ENCODE results near the gene PBX1. TPM values are rescaled to one million over a fixed set of nuclear protein-coding genes. Genes with fewer than 3 reads are reported as not detected.

Gene PBX1
- total and polyA plus RNA-seq, 2 experiments from 2014 or later: 14.8 to 61.6 TPM

DNA sequence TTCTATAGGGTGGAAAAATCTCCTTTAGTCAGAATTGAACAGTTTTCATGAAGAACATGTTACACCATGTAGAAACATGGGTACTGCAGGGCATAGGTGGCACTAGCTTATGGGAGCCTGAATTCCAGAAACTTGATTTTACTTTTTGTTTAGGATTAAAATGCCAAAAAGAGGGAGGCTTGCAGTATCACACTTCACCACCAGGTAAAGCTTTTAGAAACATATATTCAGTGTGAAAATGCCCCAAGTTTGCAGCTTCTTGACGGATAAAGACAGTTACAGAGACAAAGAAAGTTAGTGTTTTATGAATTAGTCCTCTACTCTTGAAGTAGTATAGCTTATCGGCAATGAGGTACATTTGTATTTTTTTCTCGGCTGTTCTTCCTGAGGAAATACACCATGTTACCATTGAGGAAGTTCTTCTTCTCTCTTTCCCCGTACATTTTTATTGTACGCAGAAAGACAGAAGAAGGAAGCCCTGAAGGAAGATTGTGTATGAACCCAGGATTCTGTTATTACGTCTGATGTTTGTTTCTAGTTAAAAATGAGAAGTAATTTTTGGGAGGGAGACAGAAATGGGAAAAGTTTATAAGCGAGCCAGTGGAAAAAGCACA is 66.1 kb downstream of the PBX1 start:
- Histone ChIP-seq H3K27ac (no peak overlapping the region), H3K79me2 (peaks cover 100% of the 10 kb centered on the region), H3K36me3 (replicated peaks; ENCODE audit: insufficient read depth, low read depth) (no peaks in the 10 kb centered on the region), H2AFZ (no peak overlapping the region), H3K9me3 (ENCODE audit: low read depth) (no peaks in the 10 kb centered on the region), H3K27me3 (no peaks in the 10 kb centered on the region), H3K4me1 (ENCODE audit: insufficient read depth) (peaks cover 11% of the 10 kb centered on the region), H3K9me2 (replicated peaks; ENCODE audit: insufficient read depth) (no peaks in the 10 kb centered on the region), H3K4me2 (no peak overlapping the region), H3K4me3 (no peak overlapping the region), H4K20me1 (ENCODE audit: insufficient read depth, poor library complexity, severe bottlenecking) (peaks cover 14% of the 10 kb centered on the region)
- TF ChIP-seq, protein P1, sequence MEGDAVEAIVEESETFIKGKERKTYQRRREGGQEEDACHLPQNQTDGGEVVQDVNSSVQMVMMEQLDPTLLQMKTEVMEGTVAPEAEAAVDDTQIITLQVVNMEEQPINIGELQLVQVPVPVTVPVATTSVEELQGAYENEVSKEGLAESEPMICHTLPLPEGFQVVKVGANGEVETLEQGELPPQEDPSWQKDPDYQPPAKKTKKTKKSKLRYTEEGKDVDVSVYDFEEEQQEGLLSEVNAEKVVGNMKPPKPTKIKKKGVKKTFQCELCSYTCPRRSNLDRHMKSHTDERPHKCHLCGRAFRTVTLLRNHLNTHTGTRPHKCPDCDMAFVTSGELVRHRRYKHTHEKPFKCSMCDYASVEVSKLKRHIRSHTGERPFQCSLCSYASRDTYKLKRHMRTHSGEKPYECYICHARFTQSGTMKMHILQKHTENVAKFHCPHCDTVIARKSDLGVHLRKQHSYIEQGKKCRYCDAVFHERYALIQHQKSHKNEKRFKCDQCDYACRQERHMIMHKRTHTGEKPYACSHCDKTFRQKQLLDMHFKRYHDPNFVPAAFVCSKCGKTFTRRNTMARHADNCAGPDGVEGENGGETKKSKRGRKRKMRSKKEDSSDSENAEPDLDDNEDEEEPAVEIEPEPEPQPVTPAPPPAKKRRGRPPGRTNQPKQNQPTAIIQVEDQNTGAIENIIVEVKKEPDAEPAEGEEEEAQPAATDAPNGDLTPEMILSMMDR (IDR thresholded peaks at IDR 0.05; ENCODE audit: poor library complexity): peak; percentile 21
- TF ChIP-seq EZH2phosphoT487 (IDR thresholded peaks at IDR 0.05; ENCODE audit: low read depth, severe bottlenecking, unreplicated experiment) (no peak), EZH2 (IDR thresholded peaks at IDR 0.05; ENCODE audit: borderline replicate concordance) (no peak)
- no peak for DNase-seq (ENCODE audit: low spot score)
- WGBS (ENCODE audit: low lambda C conversion rate, missing lambda C conversion rate): 79% methylated on average over 7 of the region's 7 CpGs

DNA sequence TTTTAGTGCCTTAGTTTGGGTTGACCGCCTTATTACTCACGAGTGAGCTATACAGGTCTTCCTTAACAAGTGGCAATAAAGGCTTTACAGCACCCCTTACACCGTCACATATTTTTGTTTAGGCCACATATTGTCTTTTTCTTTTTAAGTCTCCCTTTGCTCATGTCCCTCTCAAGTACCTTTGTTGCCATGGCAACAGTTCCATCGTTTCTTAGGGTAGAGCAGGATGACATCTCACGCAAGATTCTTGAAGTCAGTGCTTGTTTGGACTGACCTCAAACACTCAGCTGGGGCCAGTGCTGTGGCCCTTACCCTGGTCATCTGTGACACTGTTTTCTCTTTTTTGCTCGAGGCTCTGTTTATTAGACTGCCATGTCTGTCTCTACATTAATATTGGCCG is 69.8 kb downstream of the PBX1 start:
- H3K36me3 ChIP-seq (replicated peaks; ENCODE audit: insufficient read depth, low read depth): no peaks in the 10 kb centered on the region

DNA sequence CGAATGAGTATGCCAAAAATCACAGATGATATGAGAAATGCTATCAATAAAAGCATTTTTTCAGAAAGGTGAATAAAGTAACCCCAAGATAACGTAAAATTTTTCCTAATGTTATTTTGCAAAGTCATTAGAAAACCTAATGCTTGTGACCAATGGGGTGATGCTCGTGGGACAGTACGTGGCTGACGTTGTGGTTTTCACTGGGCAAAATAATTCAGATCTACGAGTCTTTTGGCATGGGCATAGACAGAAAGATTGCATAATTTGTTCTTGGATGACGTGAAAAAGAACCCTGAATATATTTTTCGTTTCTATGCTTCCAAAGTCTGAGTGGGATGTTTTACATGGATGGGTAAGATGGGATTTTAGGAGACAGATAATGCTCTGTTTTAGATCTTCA is 71.0 kb downstream of the PBX1 start:
- Histone ChIP-seq H4K20me1 (ENCODE audit: insufficient read depth, poor library complexity, severe bottlenecking) (peaks cover 13% of the 10 kb centered on the region), H3K4me2 (no peak overlapping the region), H3K4me3 (no peak overlapping the region), H3K9me2 (replicated peaks; ENCODE audit: insufficient read depth) (no peaks in the 10 kb centered on the region), H3K4me1 (ENCODE audit: insufficient read depth) (peaks cover 10% of the 10 kb centered on the region), H3K79me2 (peaks cover 96% of the 10 kb centered on the region), H3K27ac (no peak overlapping the region), H3K27me3 (no peaks in the 10 kb centered on the region), H3K36me3 (replicated peaks; ENCODE audit: insufficient read depth, low read depth) (no peaks in the 10 kb centered on the region), H3K9me3 (ENCODE audit: low read depth) (no peaks in the 10 kb centered on the region), H2AFZ (no peak overlapping the region)
- no peak for TF ChIP-seq EZH2phosphoT487 (IDR thresholded peaks at IDR 0.05; ENCODE audit: low read depth, severe bottlenecking, unreplicated experiment)
- TF ChIP-seq EZH2 (IDR thresholded peaks at IDR 0.05; ENCODE audit: borderline replicate concordance): no peak
- DNase-seq (ENCODE audit: low spot score): no peak
- 97% methylated on average over 8 of the region's 8 CpGs for WGBS (ENCODE audit: low lambda C conversion rate, missing lambda C conversion rate)

More for the DNA sequence above, 69.8 kb downstream of the PBX1 start:
- no peak for DNase-seq (ENCODE audit: low spot score)
- H3K4me3 ChIP-seq: no peak overlapping the region
- no peaks in the 10 kb centered on the region for H3K27me3 ChIP-seq
- H4K20me1 ChIP-seq (ENCODE audit: insufficient read depth, poor library complexity, severe bottlenecking): peaks cover 19% of the 10 kb centered on the region
- TF ChIP-seq EZH2 (IDR thresholded peaks at IDR 0.05; ENCODE audit: borderline replicate concordance): no peak
- TF ChIP-seq, protein P1 (IDR thresholded peaks at IDR 0.05; ENCODE audit: poor library complexity): no peak
- TF ChIP-seq EZH2phosphoT487 (IDR thresholded peaks at IDR 0.05; ENCODE audit: low read depth, severe bottlenecking, unreplicated experiment): no peak
- no peaks in the 10 kb centered on the region for H3K9me3 ChIP-seq (ENCODE audit: low read depth)
- H3K27ac ChIP-seq: no peak overlapping the region
- H3K79me2 ChIP-seq: peaks cover 96% of the 10 kb centered on the region
- no peaks in the 10 kb centered on the region for H3K9me2 ChIP-seq (replicated peaks; ENCODE audit: insufficient read depth)
- H2AFZ ChIP-seq: no peak overlapping the region
- WGBS (ENCODE audit: low lambda C conversion rate, missing lambda C conversion rate): 91% methylated on average over 7 of the region's 7 CpGs
- H3K4me2 ChIP-seq: no peak overlapping the region
- peaks cover 10% of the 10 kb centered on the region for H3K4me1 ChIP-seq (ENCODE audit: insufficient read depth)

DNA sequence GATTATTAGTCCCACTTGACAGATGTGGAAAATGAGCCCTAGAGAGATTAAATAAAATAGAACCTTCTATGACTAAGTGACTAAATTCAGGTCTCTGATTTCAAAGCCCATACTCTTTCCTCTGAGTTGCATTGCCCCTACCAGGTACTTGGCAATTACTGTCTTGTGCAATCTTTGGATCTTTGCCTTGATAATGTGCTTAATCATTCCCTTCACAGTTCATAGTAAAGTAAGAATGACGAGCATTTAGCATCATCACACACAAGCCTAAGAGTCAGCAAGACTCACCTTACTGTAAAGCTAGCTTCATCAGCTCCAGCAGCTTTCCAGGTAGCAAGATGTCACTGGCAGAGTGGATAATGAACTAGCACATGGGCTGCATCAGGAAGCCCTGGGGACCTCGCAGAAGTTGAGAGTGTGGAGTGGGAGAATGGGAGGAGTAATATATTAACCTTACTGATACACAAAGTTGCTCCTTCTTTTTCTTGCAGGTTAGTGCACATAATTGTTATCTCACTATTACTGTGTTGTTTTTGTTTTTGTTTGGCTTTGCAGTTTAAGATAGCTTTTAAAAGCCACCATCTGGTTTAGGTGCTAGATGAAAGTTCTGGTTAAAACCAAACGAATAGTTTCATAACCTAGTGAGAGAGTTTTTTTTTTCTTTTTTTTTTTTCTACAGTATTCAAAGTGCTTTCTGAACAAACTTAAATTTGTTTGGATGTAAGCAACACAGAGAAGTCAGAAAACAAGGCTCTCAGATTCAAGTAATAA is 71.8 kb downstream of the PBX1 start:
- Histone ChIP-seq H3K27me3 (no peaks in the 10 kb centered on the region), H2AFZ (no peak overlapping the region), H3K79me2 (peaks cover 96% of the 10 kb centered on the region), H3K9me3 (ENCODE audit: low read depth) (no peaks in the 10 kb centered on the region), H3K36me3 (replicated peaks; ENCODE audit: insufficient read depth, low read depth) (no peaks in the 10 kb centered on the region), H4K20me1 (ENCODE audit: insufficient read depth, poor library complexity, severe bottlenecking) (peaks cover 13% of the 10 kb centered on the region), H3K4me1 (ENCODE audit: insufficient read depth) (peaks cover 17% of the 10 kb centered on the region), H3K4me2 (no peak overlapping the region), H3K9me2 (replicated peaks; ENCODE audit: insufficient read depth) (no peaks in the 10 kb centered on the region), H3K27ac (peak overlapping the region; percentile 6), H3K4me3 (no peak overlapping the region)
- DNase-seq (ENCODE audit: low spot score): no peak
- TF ChIP-seq, protein P1 (IDR thresholded peaks at IDR 0.05; ENCODE audit: poor library complexity): no peak
- TF ChIP-seq EZH2phosphoT487 (IDR thresholded peaks at IDR 0.05; ENCODE audit: low read depth, severe bottlenecking, unreplicated experiment) (no peak), EZH2 (IDR thresholded peaks at IDR 0.05; ENCODE audit: borderline replicate concordance) (no peak)
- 41% methylated on average over 3 of the region's 3 CpGs for WGBS (ENCODE audit: low lambda C conversion rate, missing lambda C conversion rate)
